Measurements from ENCODE around the gene CD6.

The CD6 gene

DNA sequence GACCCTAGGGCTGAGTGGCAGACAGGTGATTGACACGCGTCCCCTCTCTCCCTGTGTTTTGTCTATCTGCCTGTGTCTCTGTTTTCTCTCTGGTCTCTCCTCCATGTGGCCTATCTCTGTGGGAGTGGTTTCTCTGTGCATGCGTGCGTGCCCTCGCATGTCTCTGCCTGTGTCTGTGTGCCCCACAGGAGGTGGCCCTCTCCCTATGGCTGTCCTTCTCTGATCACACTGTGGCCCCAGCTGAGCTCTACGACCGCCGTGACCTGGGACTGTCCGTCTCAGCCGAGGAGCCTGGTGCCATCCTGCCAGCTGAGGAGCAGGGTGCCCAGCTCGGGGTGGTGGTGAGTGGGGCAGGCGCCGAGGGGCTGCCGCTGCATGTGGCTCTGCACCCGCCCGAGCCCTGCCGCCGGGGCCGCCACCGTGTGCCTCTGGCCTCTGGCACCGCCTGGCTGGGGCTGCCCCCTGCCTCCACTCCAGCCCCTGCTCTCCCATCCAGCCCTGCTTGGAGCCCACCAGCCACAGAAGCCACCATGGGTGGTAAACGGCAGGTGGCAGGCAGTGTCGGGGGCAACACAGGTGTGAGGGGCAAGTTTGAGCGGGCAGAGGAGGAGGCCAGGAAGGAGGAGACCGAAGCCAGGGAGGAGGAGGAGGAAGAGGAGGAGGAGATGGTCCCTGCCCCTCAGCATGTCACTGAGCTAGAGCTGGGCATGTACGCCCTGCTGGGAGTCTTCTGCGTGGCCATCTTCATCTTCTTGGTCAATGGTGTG lies 35.6 kb upstream of the CD6 start:
- no peak for DNase-seq (ENCODE audit: low read depth)

DNA sequence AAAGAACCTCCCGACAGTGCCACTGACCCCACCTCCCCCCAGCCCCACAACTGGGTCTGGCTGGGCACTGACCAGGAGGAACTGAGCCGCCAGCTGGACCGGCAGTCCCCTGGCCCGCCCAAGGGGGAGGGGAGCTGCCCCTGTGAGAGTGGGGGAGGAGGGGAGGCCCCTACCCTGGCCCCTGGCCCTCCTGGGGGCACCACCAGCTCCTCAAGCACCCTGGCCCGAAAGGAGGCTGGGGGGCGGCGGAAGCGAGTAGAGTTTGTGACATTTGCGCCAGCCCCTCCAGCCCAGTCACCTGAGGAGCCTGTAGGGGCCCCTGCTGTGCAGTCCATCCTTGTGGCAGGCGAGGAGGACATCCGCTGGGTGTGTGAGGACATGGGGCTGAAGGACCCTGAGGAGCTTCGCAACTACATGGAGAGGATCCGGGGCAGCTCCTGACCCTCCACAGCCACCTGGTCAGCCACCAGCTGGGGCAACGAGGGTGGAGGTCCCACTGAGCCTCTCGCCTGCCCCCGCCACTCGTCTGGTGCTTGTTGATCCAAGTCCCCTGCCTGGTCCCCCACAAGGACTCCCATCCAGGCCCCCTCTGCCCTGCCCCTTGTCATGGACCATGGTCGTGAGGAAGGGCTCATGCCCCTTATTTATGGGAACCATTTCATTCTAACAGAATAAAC lies 34.9 kb upstream of the CD6 start:
- DNase-seq (ENCODE audit: low read depth), result no peak

GRCh38 chr11:60937144-60937527 lies 34.3 kb upstream of the CD6 start:
- DNase-seq (ENCODE audit: low read depth), result no peak

GRCh38 chr11:60937811-60938210 lies 33.7 kb upstream of the CD6 start:
- DNase-seq (ENCODE audit: low read depth), result no peak

DNA sequence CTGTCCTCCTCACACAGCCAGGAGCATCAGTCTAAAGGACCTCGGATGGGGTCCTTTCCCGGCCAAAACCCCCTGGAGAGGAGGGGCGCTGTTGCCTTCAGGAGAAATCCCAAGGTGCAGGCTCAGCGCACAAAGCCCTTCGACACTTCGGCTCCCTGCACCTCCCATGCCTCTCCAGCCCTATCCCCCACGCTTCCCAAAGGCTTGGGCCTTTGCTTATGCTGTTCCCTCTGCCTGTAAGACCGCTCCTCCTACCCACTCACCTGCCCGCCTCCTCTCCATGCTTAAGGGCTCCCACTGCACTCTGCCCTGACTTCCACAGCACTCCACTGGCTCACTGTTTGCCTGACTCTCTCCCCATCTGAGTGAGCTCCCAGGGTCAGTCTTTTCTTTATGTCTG lies 33.0 kb upstream of the CD6 start:
- DNase-seq (ENCODE audit: low read depth), result no peak

GRCh38 chr11:60939301-60939700 lies 32.2 kb upstream of the CD6 start:
- no peak for DNase-seq (ENCODE audit: low read depth)

GRCh38 chr11:60939855-60940254 lies 31.6 kb upstream of the CD6 start:
- DNase-seq (ENCODE audit: low read depth), result no peak

DNA sequence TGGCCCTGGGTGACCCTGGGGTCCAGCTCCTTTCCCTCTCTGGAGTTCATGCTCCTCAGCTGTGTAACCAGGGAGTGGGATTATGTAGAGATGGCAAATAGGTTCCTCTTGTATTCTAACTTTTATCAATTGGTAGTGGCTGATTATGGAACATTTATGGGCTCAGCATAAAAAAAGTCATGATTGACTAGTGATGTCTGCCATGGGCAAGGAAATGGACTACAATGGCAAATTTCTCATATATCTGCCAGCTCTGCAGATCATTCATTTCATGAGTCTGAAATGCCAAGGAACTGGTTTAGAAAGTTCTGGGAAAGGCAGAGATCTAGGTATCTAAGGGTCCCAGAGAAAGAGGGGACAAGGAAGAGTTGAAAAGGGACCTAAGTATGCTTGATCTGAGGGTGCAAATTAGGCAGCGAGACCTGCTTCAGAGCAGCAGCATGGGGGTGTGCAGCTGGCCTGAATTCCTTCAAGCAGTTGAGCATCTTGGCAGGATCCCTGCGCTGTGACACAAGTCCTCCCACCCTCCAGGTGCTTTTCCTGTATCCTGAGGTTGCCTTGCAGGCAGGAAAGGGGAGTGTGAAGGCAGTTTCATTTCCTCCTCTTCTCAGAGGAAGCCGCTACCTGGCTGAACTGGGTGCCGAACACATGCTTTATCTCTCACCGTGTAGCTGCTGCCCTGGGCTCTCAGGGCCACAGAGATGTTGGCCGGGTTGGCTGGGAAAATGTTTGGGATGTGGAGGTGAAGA lies 29.9 kb upstream of the CD6 start:
- DNase-seq (ENCODE audit: low read depth), result no peak

GRCh38 chr11:60942219-60942618 lies 29.3 kb upstream of the CD6 start:
- no peak for DNase-seq (ENCODE audit: low read depth)

GRCh38 chr11:60942970-60943565 lies 28.4 kb upstream of the CD6 start:
- DNase-seq (ENCODE audit: low read depth), result no peak

DNA sequence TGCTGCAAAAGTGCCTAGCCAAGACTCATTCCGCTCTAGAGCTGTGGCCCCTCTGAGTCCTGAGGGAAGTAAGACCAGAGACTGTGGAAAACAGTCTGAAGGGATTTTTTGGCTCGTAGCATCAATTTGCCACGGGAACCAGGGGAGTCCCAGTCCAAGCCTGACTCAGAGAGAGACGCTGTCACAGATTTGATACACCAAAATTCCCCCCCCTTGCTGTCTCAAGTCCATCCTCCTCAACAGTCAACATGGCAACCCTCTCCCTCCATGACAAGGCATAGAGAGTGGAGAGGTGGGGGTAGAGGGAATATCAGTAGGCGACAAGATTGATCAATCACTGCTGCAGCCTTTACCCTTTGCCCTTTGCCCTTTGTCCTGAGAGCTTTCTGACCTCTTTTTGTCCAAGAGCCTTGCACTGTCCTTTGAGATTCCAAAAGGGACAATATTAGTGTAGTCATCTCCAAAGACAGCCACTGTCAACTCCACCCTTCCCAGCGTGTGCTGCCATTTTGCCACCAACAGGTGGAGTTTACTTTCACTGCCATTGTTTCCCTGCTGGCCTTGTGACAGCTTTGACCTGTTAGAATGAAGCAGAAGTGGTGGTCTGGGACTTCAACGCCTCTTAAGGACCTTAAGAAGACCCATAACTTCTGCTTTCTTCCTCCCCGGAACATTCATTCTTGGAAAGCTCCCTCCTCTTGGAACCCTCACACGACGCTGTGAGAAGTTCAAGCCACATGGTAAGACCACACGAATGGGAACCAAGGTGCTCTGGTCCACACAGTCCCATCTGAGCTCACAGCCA lies 26.8 kb upstream of the CD6 start:
- DNase-seq (ENCODE audit: low read depth), result no peak

DNA sequence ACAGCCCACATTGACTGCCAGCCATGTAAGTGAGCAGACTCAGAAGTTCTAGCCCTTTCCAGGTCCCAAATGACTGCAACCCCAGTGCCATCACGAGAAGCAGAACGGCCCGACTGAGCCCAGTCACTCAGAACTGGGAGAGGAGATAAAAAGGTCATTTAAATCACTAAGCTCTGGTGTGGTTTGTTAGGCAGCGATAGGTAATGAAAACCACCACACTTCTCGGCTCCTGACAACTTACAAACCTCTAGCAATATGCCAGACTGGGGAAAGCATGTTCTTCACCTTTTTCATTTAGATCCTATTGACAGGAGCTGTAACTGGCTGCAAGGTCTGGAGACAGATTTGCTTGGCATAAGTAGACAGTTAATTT lies 26.2 kb upstream of the CD6 start:
- no peak for DNase-seq (ENCODE audit: low read depth)

- DNase-seq (ENCODE audit: low read depth), result no peak
Measured at GRCh38 chr11:60946601-60947264, 24.7 kb upstream of the CD6 start.

GRCh38 chr11:60947700-60948099 lies 23.8 kb upstream of the CD6 start:
- no peak for DNase-seq (ENCODE audit: low read depth)

DNA sequence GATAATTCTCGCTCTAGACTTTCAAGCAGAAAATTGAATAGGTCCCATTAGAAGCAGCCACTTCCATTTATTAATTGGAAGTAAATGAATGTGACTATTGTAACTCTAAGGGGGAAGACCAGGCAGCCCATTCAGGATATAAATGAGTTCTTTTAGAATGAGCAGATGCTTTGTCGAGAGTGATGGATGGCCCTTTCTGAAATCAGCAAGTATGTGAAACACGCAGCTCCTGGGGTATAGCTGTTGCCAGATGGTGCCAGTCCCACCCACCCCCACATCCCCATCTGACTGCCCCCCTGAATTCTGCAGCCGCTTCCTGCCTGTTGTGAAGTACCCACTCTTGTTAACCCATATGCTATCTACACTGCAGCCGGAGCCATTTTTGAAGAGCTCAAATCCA lies 23.2 kb upstream of the CD6 start:
- no peak for DNase-seq (ENCODE audit: low read depth)

GRCh38 chr11:60950024-60950423 lies 21.5 kb upstream of the CD6 start:
- DNase-seq (ENCODE audit: low read depth), result no peak

GRCh38 chr11:60950933-60951605 lies 20.4 kb upstream of the CD6 start:
- DNase-seq (ENCODE audit: low read depth), result no peak

GRCh38 chr11:60951606-60951903 lies 19.9 kb upstream of the CD6 start:
- no peak for DNase-seq (ENCODE audit: low read depth)

GRCh38 chr11:60951904-60952741 lies 19.4 kb upstream of the CD6 start, which contains the start of gene SLC15A3:
Gene SLC15A3, minus strand, starts transcription at chr11:60952176. Its CDS starts 625 bp downstream, at chr11:60951551.
- DNase-seq (ENCODE audit: low read depth), result no peak

DNA sequence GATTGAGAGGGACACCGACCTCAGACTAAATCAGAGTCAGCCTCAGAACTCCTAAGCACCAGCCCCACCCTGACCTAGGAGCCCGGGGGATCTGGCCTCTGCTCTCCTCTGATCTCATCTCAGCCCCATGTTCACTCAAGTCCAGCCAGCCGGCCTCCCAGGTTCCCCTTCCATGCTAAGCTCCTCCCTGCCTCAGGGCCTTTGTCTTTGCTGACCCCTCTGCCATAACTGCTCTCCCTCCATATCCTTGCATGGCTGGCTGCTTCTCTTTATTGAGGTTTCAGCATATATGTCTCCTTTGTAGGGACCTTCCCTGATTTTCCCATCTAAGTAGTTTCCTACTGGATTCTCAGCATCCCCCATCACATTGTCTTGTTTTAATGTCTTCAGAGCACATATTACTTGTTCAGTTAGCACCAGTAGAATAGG lies 18.7 kb upstream of the CD6 start:
- no peak for DNase-seq (ENCODE audit: low read depth)

All from T follicular helper cell (primary cell).